ENCODE results near the gene ZNF232.
"Not testable (repeated sequence)": the region's sequence is repeated elsewhere in the genome, so short reads cannot be mapped to it uniquely, and the experiment has no call there.

Gene ZNF232

GRCh38 chr17:5130261-5130660 lies 18.6 kb upstream of the ZNF232 start:
- not testable (repeated sequence) for DNase-seq (ENCODE audit: low read depth in 1 of 2, low spot score in 1 of 2)

DNA sequence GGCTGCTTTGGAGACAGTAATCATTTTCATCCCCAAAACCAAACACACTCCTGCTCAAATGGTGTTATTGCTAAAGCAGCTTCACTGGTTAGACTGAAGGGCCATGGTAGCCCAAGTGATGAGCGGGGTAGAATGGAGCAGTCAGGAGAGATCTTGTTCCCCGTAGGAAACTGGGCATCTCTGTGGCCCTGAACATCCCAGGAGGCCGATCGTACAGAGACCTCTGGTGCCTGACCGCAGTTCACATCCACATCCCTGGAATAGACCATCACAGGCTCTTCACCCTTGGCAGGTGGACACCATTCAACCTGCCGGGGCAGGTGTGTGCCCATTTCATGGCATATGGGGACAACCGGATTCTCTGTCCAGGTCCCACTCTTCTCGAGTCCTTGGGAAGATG lies 18.1 kb upstream of the ZNF232 start:
- DNase-seq (ENCODE audit: low read depth in 1 of 2, low spot score in 1 of 2), result not testable (repeated sequence)

GRCh38 chr17:5128905-5129535 lies 17.3 kb upstream of the ZNF232 start:
- DNase-seq (ENCODE audit: low read depth in 1 of 2, low spot score in 1 of 2), result no peak

GRCh38 chr17:5128387-5128786 lies 16.7 kb upstream of the ZNF232 start:
- not testable (repeated sequence) for DNase-seq (ENCODE audit: low read depth in 1 of 2, low spot score in 1 of 2)

- no peak for DNase-seq (ENCODE audit: low read depth in 1 of 2, low spot score in 1 of 2)
These were observed 16.2 kb upstream of the ZNF232 start for GRCh38 chr17:5127910-5128309.

DNA sequence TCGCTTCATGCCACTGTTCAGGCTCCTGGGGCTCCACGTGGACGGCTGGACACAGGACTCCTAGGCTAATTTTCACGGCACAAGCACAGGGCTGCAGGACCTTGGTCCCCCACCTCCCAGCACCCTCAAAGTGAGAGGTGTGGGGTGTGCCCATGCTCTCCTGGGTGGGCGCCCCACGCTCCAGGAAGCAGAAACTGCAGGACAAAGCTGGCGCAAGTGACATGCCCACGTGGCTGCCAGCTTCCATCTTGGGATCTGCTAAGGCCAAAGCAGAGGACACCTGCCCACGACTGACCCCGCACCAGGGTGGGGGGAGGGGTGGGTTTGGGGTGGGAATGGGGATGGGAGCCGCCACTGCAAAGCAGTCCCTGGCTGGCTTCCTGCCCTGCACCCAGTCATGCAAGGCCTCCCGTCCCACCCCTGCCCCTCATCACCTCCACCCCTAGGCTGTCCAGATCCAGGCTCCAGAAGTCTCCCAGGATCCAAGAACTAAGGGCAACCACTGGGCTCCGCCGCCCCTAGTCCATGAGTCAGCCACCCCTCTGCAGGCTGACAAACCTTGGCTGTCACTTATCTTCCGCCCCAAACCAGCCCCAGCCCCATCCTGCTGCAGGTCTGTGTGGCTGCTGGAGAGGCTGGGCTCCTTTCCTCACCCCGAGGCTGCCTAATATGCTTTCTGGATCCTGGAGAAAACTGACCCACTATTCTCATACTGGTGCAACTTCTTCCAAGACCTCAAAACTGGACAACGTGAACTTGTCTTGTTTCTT lies 15.2 kb upstream of the ZNF232 start:
- DNase-seq (ENCODE audit: low read depth in 1 of 2, low spot score in 1 of 2), result no peak

GRCh38 chr17:5124896-5125295 lies 13.2 kb upstream of the ZNF232 start:
- not testable (repeated sequence) for DNase-seq (ENCODE audit: low read depth in 1 of 2, low spot score in 1 of 2)

GRCh38 chr17:5124125-5124760 lies 12.6 kb upstream of the ZNF232 start:
- not testable (repeated sequence) for DNase-seq (ENCODE audit: low read depth in 1 of 2, low spot score in 1 of 2)

DNA sequence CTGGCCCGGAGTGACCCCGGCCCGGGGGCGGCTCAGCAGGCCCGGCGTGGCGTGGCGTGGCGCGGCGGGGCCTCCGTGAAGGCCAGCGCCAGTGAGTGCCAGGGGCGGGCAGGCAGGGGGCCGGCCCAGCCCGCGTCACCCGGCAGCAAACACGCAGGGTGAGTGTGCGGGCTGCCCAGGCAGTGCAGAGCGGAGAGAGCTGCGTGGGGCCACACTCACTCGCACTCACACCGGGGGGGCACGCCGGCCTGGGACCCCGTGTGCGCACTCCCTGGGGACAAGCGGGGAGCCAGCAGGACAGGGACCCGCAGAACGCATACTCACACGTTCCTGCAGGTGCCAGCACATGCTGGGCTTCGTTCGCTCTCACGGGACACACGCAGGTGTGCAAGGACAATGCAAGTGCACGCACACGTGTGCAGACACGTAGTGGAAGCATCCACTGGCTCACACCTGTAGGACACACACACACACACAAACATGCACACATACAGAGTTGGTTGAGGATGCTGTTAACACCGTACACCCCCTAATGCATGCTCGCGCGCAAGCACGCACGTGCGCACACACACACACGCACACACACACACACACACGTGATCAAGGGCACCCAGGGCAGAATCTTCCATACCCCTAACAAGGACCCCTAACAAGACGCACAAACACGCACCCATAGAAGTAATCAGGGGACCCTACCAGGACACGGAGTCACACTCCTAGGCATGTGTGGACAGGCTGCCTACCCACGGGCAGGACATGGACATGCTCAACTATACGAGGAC lies 11.9 kb upstream of the ZNF232 start:
- no peak for DNase-seq (ENCODE audit: low read depth in 1 of 2, low spot score in 1 of 2)

- no peak for DNase-seq (ENCODE audit: low read depth in 1 of 2, low spot score in 1 of 2)
These were observed 11.1 kb upstream of the ZNF232 start for GRCh38 chr17:5122586-5123342.

GRCh38 chr17:5122056-5122455 lies 10.4 kb upstream of the ZNF232 start:
- not testable (repeated sequence) for DNase-seq (ENCODE audit: low read depth in 1 of 2, low spot score in 1 of 2)

- DNase-seq (ENCODE audit: low read depth in 1 of 2, low spot score in 1 of 2), result no peak
These were observed 9.6 kb upstream of the ZNF232 start for GRCh38 chr17:5121186-5121841.

DNA sequence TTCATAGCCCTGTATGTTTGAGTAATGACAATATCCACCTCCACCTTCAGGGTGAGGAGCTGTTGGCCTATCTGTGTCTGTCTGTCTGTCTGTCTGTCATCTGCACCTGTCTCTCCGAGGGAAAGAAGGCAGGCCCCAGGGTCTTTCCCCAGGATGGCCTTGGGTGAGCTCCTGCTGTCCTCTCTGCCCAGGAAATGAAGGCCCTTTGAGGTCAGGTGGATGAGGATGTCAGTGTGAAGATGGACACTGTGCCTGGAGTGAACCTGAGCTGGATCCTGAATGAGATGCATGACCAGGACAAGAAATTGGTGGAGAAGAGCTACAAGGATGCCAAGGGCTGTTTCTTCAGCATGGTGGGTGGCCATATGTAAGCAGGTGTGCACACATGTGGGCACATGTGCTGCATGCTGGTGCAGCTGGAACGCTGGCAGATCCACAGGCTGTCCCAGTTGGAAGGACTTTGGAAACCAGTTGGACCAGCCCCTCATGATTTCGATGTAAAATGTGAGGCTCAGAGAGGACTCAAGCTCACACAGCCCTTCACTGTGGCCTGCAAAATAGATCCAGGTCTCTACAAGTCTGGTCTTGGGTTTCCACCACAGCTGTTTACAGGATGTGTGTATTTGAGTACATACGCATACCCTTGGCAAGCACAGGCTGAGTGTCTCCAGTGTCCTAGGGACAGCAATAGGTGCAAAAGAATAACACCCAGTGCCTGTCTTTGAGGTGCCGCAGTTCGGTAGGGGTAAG lies 8.9 kb upstream of the ZNF232 start:
- DNase-seq (ENCODE audit: low read depth in 1 of 2, low spot score in 1 of 2), result not testable (repeated sequence)

DNA sequence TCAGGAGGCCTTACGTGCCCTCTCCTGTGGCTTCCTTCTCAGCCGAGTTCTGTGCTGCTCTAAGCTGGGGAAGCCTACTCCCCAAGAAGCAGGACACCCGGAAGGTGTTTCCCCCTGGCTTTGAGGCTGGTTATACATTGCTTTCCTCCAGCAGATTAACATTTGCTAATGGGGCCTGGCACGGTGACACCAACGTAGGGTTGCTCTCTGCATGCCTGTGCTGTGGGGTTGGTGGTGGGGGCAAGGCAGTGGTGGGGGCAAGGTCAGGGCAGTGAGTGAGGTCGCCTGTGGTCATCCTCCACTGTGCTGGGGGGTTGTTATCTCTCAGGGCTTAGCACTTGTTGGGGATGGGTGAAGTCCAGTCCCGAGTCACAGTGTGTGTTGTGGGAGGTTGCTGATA lies 8.4 kb upstream of the ZNF232 start:
- no peak for DNase-seq (ENCODE audit: low read depth in 1 of 2, low spot score in 1 of 2)

- no peak for DNase-seq (ENCODE audit: low read depth in 1 of 2, low spot score in 1 of 2)
These were observed 6.5 kb upstream of the ZNF232 start for GRCh38 chr17:5118219-5118618.

DNA sequence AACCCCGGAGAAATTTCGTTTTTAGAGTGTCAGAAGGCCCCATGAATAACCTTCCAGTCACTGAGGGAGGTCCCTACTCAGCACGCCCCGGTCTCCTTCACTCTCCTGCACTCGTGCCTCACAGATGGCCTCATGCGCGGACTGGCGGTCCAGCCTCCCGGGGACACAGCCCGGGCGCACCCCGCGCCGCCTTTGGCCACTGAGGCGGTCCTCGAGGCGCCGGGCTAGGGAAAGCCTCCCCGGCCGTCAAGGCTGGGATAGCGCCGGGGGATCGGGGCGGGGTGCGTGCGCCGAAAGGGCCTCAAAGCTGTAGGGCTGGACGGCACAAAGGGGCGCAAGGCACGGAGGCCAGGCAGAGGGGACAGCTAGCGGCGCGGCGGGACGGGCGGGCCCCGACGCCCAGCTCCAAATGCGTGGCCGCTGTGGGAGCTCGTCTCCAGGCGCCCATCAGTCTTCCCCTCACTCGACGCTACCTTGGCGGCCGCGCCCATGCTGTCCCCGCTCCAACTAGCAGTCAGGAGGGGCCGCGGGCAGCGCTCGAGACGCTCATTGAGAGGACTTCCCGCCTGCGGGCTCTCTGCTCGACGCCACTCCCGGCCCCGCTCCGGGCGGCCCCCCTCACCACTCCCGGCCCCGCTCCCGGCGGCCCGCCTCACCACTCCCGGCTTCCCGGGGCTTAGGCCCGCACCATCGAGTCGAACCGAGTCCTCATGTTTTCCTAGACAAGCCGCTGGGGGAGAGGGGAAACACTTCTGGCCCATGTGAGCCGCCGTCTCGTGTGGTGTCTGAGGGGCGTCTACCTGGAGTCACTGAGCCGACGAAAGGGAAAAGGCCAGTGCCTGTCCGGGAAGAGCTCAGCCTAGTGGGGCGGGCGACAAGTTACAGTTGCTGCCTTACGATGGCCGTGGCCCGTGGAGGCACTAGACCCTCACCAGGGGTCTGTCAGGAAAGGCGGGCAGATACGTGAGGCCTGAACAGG lies 4.3 kb upstream of the ZNF232 start, which contains the start of gene USP6:
TSS of gene USP6 (plus strand) at position 360 of the 979 bp plus-strand sequence. CDS start 14,336 bp downstream, outside the sequence.
- DNase-seq (ENCODE audit: low read depth in 1 of 2, low spot score in 1 of 2), result no peak

DNA sequence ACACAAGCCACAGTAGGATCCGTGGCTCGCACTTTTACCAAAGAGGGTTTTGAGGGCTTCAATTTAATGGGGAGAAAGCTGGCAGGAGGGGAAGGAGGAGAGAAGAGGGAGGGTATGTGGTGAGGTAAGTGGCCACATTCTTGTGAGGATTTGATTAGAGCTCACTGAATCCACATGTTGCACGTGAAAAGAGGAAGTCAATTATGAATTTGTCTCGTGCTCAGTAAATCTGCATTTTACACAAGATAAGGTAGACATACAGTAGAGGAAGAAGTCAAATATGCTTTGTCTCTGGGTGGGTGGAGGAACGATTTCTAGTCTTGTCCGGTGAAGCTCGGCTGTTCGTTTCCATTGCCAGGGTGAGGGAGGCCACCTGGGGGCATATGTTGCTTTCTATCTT lies 862 bp downstream of the ZNF232 start:
- DNase-seq (ENCODE audit: low read depth in 1 of 2, low spot score in 1 of 2), result no peak

DNA sequence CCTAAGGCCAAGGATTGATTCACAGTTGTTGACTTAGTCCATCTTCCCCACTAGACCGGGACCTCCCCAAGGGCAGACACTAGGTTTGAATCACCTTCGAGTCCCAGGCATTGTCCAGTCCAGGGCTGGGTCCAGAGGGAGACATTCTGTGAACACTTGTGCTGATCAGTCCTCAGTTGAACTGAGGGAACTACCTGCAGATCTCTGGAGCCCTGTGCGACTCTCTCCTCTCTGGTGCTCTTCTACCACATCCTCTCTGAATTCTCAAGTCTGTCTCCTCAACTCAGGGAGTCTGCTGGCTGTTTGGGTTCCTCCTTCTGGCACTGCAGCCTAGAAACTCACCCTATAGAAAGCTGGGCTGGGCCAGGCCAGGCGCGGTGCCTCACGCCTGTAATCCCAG lies 10.8 kb downstream of the ZNF232 start:
- DNase-seq (ENCODE audit: low read depth in 1 of 2, low spot score in 1 of 2), result no peak

Data from activated CD4-positive, alpha-beta T cell treated with anti-CD3 and anti-CD28 coated beads, Interleukin-2, amount 50 U/mL, for 24 hours (primary cell).